HG02678 (cell line): ENCODE measurements around the gene SENP1.
"Not testable (repeated sequence)": the region's sequence is repeated elsewhere in the genome, so short reads cannot be mapped to it uniquely, and the experiment has no call there.

ENCODE experiments used
- ATAC-seq: cut with Tn5 transposase; IDR thresholded peaks from one replicate; pipeline ENCODE4 v1.9.1; 2021; ENCODE audit warnings: mild to moderate bottlenecking, moderate library complexity; ENCODE audit not compliant: unreplicated experiment

Gene SENP1

DNA sequence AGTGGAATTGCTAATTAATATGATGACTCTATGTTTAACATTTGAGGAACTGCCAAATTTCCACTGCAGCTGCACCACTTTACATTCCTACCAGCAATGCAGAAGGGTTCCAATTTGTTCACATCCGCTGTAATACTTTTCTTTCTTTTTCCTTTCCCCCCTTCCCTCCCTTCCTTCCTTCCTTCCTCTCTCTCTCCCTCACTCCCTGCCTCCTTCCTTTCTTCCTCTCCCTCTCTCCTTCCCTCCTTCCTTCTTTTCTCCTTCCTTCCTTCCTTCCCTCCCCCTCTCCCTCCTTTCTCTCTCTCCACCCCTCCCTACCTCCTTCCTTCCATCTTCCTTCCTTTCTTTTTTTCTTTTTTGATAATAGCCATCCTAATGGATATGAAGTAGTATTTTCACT lies 10.1 kb upstream of the SENP1 start:
- ATAC-seq, result no peak

GRCh38 chr12:48111312-48111693 lies 5.4 kb upstream of the SENP1 start:
- ATAC-seq, result not testable (repeated sequence)

- no peak for ATAC-seq
These were observed 4.9 kb upstream of the SENP1 start for GRCh38 chr12:48110691-48111311.

GRCh38 chr12:48109424-48109823 lies 3.5 kb upstream of the SENP1 start:
- ATAC-seq, result no peak

DNA sequence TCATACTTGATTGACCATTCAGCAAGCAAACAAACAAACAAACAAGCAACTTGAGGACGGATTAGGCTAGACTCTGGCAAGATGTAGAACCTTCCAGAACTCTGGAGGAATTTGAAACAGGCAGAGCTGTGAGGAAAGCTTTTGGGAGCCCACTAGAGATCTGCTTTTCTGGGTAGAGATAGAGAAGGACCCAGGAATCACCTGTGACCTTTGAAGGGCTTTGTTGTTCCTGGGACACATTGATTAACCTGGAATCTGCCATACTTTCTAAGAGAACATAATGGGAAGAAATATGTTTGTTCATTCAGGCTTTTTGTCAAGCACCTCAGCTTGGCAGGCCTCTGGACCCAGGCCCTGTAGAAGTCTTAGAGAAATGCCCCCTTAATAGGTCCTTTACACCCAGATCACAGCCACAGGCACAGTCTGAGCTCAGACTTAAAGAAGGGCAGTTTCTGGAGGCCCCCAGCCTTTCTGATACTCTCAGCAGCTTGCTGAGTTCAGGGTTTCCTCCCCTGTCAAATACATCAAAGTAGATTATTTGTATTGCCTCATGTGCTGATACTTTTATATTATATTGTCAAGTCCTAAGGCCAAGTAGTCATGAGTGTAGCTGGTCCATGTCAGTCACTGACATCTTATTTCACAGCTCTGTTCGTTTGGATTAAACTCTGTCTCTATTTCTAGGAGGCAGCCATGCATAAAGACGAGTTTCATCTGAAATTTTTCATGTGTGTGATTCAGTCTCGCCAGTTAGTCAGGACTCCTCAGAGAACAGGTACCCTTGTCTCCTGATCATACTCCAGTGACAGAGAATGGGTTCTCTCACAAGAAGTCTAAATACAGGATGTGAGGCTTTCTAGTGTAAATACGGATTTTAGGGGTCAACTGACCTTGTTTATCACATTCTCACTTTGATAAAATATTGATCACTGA lies 1.1 kb upstream of the SENP1 start:
- ATAC-seq, result no peak

GRCh38 chr12:48105321-48105866 lies 485 bp downstream of the SENP1 start:
- peak; percentile 25 for ATAC-seq

- ATAC-seq, result no peak
These were observed 1.3 kb downstream of the SENP1 start for GRCh38 chr12:48104531-48104930.

- ATAC-seq, result no peak
These were observed 13.3 kb downstream of the SENP1 start for GRCh38 chr12:48092611-48093010.

DNA sequence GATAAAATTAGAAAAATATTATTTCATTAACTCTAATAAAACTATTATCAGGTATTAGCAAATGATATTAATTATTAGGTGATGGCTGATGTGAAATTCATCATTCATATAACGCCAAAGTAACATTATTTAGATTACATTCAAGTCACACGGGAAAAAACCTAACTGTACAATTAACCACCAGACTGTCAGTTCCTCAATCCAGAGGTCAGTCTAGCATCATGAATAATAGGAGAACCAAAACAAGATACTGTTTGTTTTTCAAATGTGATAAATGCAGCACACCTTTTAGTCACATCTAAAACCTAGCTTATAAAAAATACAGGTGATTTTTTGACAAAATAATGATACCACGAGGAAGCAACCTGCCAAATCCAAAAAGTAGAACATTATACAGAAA lies 19.6 kb downstream of the SENP1 start:
- ATAC-seq, result no peak

GRCh38 chr12:48084841-48085460 lies 20.9 kb downstream of the SENP1 start:
- no peak for ATAC-seq

- ATAC-seq, result no peak
These were observed 21.8 kb downstream of the SENP1 start for GRCh38 chr12:48084066-48084465.

DNA sequence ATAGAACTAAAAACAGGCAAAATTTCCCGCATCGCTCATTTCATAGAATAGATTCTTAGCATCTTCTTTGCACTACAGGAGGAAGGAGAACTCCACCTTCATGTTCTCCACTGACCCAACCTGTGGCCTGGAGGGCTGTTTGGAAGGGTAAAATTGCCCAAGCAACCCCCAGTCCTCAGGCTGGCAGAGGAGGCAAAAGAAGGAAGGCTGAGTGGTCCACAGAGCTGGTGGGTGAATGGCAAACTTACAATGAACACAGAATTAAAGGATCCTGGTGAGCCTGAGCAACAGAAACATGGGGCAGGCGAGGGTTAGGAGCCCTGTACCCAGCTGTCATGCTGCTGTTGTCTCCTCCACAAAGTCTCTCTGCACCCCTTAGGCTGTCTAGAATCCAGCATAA lies 25.1 kb downstream of the SENP1 start:
- ATAC-seq, result no peak

- ATAC-seq, result no peak
These were observed 25.6 kb downstream of the SENP1 start for GRCh38 chr12:48080285-48080684.

GRCh38 chr12:48078901-48079300 lies 27.0 kb downstream of the SENP1 start:
- ATAC-seq, result no peak

DNA sequence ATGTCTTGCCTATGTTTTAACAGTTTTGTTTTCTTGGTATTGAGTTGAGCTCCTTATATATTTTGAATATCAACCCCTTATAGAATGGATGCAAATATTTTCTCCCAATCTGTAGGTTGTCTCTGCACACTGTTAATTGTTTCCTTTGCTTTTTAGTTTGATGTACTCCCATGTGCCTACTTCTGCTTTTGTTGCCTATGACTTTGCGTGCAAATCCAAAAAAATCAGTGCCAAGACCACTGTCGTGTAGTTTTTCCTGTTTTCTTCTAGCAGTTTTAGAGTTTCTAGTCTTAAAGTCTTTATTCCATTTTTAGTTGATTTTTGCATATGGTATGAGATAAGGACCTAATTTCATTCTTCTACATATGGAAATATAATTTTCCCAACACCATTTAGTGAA lies 28.8 kb downstream of the SENP1 start:
- no peak for ATAC-seq

DNA sequence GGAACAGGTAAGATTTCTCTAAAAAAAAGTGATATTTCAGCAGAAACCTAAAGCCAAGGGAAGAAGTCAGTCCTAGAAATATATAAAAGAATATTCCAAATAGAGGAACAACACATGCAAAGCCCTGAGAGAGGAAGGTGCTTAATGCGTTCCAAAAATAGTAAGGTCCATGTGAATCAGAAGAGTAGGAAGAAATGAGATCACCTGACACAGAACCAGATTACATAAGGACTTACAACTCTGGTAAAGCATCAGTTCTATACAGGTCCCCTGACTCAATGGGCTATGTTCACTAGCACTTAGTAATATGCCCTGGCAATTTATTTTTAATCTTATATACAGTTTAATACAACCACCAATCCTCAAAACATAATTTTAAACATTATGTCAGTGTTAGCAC lies 30.0 kb downstream of the SENP1 start:
- no peak for ATAC-seq

DNA sequence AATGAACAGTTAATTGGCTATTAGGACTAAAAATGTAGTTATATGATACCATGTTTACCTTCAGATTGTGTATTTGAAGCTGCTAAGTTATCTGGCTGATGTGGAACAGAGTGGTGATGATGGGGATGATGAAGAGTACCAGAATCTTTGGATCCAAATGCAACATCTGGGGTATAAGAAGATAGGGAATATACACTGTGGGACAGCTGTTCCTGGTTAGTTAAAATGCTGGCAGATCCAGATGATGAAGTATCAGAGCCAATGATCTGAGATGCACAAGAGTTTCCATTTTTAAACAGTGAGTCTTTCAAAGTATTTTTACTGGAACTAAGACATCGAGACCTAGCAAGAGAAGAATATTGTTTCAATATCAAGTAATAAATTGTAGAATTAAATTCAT lies 31.6 kb downstream of the SENP1 start:
- no peak for ATAC-seq

DNA sequence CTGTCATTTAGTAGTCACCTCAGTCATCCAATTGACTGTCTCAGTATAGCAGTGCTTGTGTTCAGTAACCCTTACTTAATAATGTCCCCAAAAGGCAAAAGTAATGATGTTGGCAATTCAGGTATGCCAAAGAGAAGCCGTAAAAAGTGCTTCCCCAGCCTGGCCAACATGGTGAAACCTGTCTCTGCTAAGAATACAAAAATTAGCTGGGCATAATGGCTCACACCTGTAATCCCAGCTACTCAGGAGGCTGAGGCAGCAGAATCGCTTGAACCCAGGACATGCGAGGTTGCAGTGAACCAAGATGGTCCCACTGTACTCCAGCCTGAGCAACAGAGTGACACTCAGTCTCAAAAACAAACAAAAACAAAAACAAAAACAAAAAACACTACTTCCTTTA lies 33.6 kb downstream of the SENP1 start:
- ATAC-seq, result no peak

DNA sequence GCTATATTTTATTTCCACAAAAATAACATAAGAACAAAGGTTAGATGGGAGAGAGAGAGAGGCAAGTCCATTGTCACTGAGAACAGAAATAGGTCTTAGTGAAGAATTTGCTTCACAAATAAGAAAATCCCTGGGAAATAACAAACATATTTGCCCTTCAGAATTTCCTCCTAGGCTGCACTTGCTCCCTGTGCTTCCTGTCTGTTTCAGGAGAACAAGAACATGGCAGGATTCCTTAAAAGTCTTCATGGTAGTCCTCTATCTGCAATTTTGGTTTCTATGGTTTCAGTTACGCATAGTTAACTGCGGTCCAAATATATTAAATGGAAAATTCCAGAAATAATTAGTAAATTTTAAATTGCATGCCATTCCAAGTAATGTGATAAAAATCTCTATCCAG lies 34.1 kb downstream of the SENP1 start:
- ATAC-seq, result no peak

DNA sequence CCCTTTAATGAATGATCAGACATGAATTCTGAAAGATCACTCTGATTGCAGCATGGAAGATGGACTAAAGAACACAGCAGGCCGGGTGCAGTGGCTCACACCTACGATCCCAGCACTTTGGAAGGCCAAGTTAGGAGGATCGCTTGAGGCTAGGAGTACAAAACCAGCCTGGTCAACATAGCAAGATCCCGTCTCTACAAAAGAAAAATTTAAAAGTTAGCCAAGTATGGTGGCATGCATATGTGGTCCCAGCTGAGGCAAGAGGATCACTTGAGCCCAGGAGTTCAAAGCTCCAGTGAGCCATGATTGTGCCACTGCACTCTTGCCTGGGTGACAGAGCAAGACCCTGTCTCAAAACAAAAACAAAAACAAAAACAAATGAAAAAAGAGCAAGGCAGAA lies 35.1 kb downstream of the SENP1 start:
- no peak for ATAC-seq

DNA sequence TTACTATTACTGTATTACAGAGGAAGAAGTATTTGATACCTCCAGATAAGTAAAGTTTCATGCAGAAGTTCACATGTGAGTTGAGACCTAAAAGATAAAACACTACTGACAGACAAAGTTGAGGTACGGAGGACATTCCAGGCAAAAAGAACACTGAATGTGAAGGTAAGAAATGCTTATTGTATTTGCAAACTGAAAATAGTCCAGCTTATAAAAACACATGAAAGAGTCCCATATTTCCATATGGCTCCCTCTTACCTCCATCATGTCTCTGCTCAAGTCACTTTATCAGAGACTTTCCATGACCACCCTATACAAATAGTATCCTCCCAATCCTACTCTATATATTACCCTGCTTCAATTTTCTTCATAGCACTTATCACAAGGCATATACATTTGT lies 35.8 kb downstream of the SENP1 start:
- no peak for ATAC-seq

DNA sequence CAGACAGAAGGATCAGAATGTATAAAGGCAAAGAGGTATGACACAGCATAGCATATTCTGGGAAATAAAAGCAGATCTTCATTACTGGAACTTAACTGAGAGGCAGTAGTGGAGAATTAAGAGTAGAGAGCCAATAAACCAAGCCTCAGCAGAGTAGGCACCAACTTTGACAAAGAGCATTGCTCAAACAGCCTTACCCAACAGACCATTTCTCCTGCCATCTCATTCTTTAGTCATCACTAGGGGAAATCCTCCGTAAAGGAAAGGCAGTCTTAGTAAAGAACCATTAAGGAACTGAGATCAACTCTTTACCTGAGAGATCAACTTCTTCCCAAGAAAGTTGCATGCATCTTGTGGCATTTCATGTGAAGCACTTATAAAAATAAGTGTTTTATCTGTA lies 36.6 kb downstream of the SENP1 start:
- no peak for ATAC-seq
